SK-N-SH (cell line): Measurements from ENCODE around the gene CAPN3.

Source experiments
- CTCF ChIP-seq: fragments of 200-600 bp; sonication (generic); IDR thresholded peaks from 2 replicates; pipeline ENCODE4 v1.6.1; 2017; ENCODE audit warnings: antibody characterized with exemption, mild to moderate bottlenecking, moderate library complexity
- MXI1 ChIP-seq: IDR thresholded peaks from 2 replicates; pipeline ENCODE4 v1.6.1; 2012; ENCODE audit warnings: mild to moderate bottlenecking, low read depth, low read length, improper control_type of control experiment

DNA sequence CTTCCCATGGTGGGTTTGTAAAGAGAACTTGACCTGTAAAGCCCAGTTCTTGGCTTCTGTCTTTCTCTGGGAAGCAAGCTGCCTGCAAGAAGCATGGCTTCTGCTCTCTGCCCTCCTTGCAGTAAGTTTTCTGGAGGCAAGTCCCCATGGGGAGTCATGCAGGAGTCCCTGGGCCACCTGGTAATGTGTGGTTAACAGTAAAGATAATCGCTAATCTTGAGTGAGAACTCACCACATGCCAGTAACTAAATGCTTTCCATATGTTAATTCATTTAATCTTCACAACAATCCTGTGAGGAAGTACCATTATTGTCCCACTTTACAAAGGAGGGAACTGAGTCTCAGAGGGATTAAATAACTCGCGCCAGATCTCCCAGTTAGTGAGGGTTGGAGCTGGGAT is 4.2 kb downstream of the CAPN3 start:
- TF ChIP-seq CTCF (no peak), MXI1 (no peak)
